HepG2 (cell line): ENCODE results near the gene BRK1. TPM values are rescaled to one million over a fixed set of nuclear protein-coding genes. Genes with fewer than 3 reads are reported as not detected.

Experiments used
- FOSL1 ChIP-seq: sonication (generic); formaldehyde crosslinking; IDR thresholded peaks from 2 replicates; pipeline ENCODE4 v1.9.0; 2021; ENCODE audit warnings: missing genetic modification reagents, borderline replicate concordance
- IRX3 ChIP-seq: sonication (generic); formaldehyde crosslinking; IDR thresholded peaks from 2 replicates; pipeline ENCODE4 v1.8.1; 2023; ENCODE audit warnings: mild to moderate bottlenecking, low read depth, missing genetic modification reagents, borderline replicate concordance
- KDM4B ChIP-seq: sonication (generic); formaldehyde crosslinking; IDR thresholded peaks from 2 replicates; pipeline ENCODE4 v1.4.0; 2020; ENCODE audit warnings: missing genetic modification reagents
- MBD4 ChIP-seq: IDR thresholded peaks from 2 replicates; pipeline ENCODE4 v1.6.1; 2012; ENCODE audit warnings: low read length, inconsistent platforms, borderline replicate concordance
- MTA3 ChIP-seq: sonication (generic); formaldehyde crosslinking; IDR thresholded peaks from 2 replicates; pipeline ENCODE4 v1.4.0; 2020; ENCODE audit warnings: missing genetic modification reagents
- NFIB ChIP-seq: sonication (generic); formaldehyde crosslinking; IDR thresholded peaks from 2 replicates; pipeline ENCODE4 v1.9.0; 2021; ENCODE audit warnings: missing genetic modification reagents, mild to moderate bottlenecking, borderline replicate concordance
- PHF21A ChIP-seq: sonication (generic); formaldehyde crosslinking; IDR thresholded peaks from 2 replicates; pipeline ENCODE4 v1.5.0; 2020; ENCODE audit warnings: mild to moderate bottlenecking, missing genetic modification reagents
- POGZ ChIP-seq: sonication (generic); formaldehyde crosslinking; IDR thresholded peaks from 2 replicates; pipeline ENCODE4 v1.4.0; 2020; ENCODE audit warnings: mild to moderate bottlenecking, missing genetic modification reagents
- RNF2 ChIP-seq: fragments of 450-650 bp; conservative IDR thresholded peaks from 2 replicates; pipeline ENCODE4 v1.6.1; 2016; ENCODE audit warnings: low read depth
- SNAI1 ChIP-seq: sonication (generic); formaldehyde crosslinking; IDR thresholded peaks from 2 replicates; pipeline ENCODE4 v1.5.0; 2020; ENCODE audit warnings: mild to moderate bottlenecking, missing genetic modification reagents, borderline replicate concordance
- SP140L ChIP-seq: sonication (generic); formaldehyde crosslinking; IDR thresholded peaks from 2 replicates; pipeline ENCODE4 v1.4.0; 2020; ENCODE audit warnings: missing genetic modification reagents, borderline replicate concordance
- ZKSCAN5 ChIP-seq: sonication (generic); formaldehyde crosslinking; IDR thresholded peaks from 2 replicates; pipeline ENCODE4 v1.5.1; 2020; ENCODE audit warnings: mild to moderate bottlenecking, missing genetic modification reagents
- ZNF160 ChIP-seq: sonication (generic); formaldehyde crosslinking; IDR thresholded peaks from 2 replicates; pipeline ENCODE4 v1.8.0; 2022; ENCODE audit warnings: mild to moderate bottlenecking, inconsistent platforms, missing genetic modification reagents
- ZNF367 ChIP-seq: sonication (generic); formaldehyde crosslinking; IDR thresholded peaks from 2 replicates; pipeline ENCODE4 v1.4.0; 2020; ENCODE audit warnings: missing genetic modification reagents, borderline replicate concordance
- ZNF674 ChIP-seq: sonication (generic); formaldehyde crosslinking; IDR thresholded peaks from 2 replicates; pipeline ENCODE4 v1.5.0; 2020; ENCODE audit warnings: low read depth, mild to moderate bottlenecking, missing genetic modification reagents
- polyA plus RNA-seq, 8 experiments: library from polyadenylated mRNA; depleted of rRNA in 3 of 8; stranded (reverse) in 7 of 8; unstranded in 1 of 8; fragments of >200 nt; fragmentation: Illumina TruSeq in 4 of 8; extraction: Trizol in 4 of 8; gene quantifications; 2 replicates each; pipeline versions ENCODE4 v1.2.1 to v1.2.3, GENCODE V29; 2011 to 2016; ENCODE audit warnings: low read depth in 4 of 8, missing spikeins in 1 of 8, mixed read lengths in 1 of 8; ENCODE audit not compliant: insufficient read depth in 1 of 8
- total RNA-seq, 5 experiments: library from RNA; depleted of rRNA; stranded (reverse); fragments of >200 nt; fragmentation: Illumina TruSeq; extraction: Trizol; gene quantifications; 2 replicates each; pipeline ENCODE4 v1.2.3, GENCODE V29; 2016; ENCODE audit warnings: low read depth in 1 of 5
- TF ChIP-seq, protein P1 (sequence below): sonication (generic); formaldehyde crosslinking; IDR thresholded peaks from 2 replicates; pipeline ENCODE4 v1.9.0; 2021; ENCODE audit warnings: mild to moderate bottlenecking, missing genetic modification reagents
- TF ChIP-seq, protein P2 (sequence below): sonication (generic); formaldehyde crosslinking; conservative IDR thresholded peaks from 2 replicates; pipeline ENCODE4 v1.5.0; 2020; ENCODE audit warnings: missing genetic modification reagents
- TF ChIP-seq, protein P3 (sequence below): sonication (generic); formaldehyde crosslinking; IDR thresholded peaks from 2 replicates; pipeline ENCODE4 v1.8.1; 2023; ENCODE audit warnings: mild to moderate bottlenecking, inconsistent platforms, moderate library complexity, missing genetic modification reagents, borderline replicate concordance
- TF ChIP-seq, protein P4 (sequence below): sonication (generic); formaldehyde crosslinking; IDR thresholded peaks from 2 replicates; pipeline ENCODE4 v1.4.0; 2020; ENCODE audit warnings: missing genetic modification reagents; ENCODE audit errors: not compliant biosample characterization

Gene BRK1
- total and polyA plus RNA-seq, 2 of the 13 experiments (the other 11 are each of a cell fraction or from before 2014, with no cell fraction given), result 118 to 155 TPM

DNA sequence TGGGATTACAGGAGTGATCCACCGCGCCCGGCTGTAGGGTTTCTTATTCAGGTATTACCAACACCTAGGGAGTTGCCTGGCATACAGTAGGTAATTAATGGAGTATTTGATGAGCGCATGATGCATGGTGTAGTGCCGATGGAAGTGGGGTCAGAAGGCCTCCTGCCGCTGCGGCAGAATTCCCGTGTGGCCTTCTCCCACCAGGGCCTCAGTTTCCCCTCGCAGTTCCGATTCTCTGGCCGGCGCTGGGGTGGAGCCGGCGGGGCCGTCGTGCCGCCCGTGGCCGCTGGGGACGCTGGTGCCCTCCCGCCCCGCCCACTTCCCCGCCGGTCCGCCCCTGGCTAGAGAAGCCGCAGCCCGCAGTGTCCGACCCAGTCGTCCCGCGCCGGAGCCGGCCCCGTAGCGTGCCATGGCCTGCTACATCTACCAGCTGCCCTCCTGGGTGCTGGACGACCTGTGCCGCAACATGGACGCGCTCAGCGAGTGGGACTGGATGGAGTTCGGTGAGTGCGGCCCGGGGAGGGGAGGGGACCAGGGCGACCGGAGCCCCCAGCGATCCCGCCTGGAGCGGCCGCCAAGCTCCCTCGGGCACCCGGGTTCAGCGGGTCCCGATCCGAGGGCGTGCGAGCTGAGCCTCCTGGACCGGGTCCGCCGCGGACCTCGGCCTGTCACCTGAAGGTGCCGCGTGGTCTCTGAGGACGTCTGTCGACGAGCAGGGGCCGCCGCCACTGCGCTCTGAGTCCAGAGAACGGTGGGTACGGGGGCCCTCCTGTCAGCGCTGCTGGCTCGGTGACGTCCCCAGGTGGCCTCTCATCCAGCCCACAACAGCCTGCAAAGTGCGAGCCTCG is 49.3 kb downstream of the BRK1 start, which contains the start of gene IRAK2 (continued):
- TF ChIP-seq, protein P1, sequence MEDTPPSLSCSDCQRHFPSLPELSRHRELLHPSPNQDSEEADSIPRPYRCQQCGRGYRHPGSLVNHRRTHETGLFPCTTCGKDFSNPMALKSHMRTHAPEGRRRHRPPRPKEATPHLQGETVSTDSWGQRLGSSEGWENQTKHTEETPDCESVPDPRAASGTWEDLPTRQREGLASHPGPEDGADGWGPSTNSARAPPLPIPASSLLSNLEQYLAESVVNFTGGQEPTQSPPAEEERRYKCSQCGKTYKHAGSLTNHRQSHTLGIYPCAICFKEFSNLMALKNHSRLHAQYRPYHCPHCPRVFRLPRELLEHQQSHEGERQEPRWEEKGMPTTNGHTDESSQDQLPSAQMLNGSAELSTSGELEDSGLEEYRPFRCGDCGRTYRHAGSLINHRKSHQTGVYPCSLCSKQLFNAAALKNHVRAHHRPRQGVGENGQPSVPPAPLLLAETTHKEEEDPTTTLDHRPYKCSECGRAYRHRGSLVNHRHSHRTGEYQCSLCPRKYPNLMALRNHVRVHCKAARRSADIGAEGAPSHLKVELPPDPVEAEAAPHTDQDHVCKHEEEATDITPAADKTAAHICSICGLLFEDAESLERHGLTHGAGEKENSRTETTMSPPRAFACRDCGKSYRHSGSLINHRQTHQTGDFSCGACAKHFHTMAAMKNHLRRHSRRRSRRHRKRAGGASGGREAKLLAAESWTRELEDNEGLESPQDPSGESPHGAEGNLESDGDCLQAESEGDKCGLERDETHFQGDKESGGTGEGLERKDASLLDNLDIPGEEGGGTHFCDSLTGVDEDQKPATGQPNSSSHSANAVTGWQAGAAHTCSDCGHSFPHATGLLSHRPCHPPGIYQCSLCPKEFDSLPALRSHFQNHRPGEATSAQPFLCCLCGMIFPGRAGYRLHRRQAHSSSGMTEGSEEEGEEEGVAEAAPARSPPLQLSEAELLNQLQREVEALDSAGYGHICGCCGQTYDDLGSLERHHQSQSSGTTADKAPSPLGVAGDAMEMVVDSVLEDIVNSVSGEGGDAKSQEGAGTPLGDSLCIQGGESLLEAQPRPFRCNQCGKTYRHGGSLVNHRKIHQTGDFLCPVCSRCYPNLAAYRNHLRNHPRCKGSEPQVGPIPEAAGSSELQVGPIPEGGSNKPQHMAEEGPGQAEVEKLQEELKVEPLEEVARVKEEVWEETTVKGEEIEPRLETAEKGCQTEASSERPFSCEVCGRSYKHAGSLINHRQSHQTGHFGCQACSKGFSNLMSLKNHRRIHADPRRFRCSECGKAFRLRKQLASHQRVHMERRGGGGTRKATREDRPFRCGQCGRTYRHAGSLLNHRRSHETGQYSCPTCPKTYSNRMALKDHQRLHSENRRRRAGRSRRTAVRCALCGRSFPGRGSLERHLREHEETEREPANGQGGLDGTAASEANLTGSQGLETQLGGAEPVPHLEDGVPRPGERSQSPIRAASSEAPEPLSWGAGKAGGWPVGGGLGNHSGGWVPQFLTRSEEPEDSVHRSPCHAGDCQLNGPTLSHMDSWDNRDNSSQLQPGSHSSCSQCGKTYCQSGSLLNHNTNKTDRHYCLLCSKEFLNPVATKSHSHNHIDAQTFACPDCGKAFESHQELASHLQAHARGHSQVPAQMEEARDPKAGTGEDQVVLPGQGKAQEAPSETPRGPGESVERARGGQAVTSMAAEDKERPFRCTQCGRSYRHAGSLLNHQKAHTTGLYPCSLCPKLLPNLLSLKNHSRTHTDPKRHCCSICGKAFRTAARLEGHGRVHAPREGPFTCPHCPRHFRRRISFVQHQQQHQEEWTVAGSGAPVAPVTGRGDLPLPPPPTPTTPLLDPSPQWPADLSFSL, result no peak
- TF ChIP-seq MTA3 (CRISPR knock-in tag) (no peak), MBD4 (no peak), ZKSCAN5 (CRISPR knock-in tag) (no peak), NFIB (no peak), ZNF160 (CRISPR knock-in tag) (peak; percentile 79; the same call in 1 of the 2 replicates), POGZ (0 out of 2 replicates have a peak, but pooled peaks have one; percentile 18), ZNF367 (CRISPR knock-in tag) (no peak), FOSL1 (no peak), SP140L (peak; percentile 45; the same call in 1 of the 2 replicates), ZNF674 (CRISPR knock-in tag) (no peak), KDM4B (CRISPR knock-in tag) (no peak), SNAI1 (CRISPR knock-in tag) (no peak), RNF2 (no peak), PHF21A (peak; percentile 52; the same call in 1 of the 2 replicates), IRX3 (CRISPR knock-in tag) (no peak)
- TF ChIP-seq, protein P2, sequence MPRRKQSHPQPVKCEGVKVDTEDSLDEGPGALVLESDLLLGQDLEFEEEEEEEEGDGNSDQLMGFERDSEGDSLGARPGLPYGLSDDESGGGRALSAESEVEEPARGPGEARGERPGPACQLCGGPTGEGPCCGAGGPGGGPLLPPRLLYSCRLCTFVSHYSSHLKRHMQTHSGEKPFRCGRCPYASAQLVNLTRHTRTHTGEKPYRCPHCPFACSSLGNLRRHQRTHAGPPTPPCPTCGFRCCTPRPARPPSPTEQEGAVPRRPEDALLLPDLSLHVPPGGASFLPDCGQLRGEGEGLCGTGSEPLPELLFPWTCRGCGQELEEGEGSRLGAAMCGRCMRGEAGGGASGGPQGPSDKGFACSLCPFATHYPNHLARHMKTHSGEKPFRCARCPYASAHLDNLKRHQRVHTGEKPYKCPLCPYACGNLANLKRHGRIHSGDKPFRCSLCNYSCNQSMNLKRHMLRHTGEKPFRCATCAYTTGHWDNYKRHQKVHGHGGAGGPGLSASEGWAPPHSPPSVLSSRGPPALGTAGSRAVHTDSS (CRISPR knock-in tag), result no peak
- TF ChIP-seq, protein P3, sequence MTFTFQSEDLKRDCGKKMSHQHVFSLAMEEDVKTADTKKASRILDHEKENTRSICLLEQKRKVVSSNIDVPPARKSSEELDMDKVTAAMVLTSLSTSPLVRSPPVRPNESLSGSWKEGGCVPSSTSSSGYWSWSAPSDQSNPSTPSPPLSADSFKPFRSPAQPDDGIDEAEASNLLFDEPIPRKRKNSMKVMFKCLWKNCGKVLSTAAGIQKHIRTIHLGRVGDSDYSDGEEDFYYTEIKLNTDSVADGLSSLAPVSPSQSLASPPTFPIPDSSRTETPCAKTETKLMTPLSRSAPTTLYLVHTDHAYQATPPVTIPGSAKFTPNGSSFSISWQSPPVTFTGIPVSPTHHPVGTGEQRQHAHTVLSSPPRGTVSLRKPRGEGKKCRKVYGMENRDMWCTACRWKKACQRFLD (CRISPR knock-in tag), result 0 out of 2 replicates have a peak, but pooled peaks have one; percentile 34
- TF ChIP-seq, protein P4, sequence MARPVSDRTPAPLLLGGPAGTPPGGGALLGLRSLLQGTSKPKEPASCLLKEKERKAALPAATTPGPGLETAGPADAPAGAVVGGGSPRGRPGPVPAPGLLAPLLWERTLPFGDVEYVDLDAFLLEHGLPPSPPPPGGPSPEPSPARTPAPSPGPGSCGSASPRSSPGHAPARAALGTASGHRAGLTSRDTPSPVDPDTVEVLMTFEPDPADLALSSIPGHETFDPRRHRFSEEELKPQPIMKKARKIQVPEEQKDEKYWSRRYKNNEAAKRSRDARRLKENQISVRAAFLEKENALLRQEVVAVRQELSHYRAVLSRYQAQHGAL (CRISPR knock-in tag), result no peak
